Left kidney (tissue), 8 donors: ENCODE results near the gene KLHDC10. TPM values are rescaled to one million over a fixed set of nuclear protein-coding genes. Genes with fewer than 3 reads are reported as not detected.
"Not testable (repeated sequence)": the region's sequence is repeated elsewhere in the genome, so short reads cannot be mapped to it uniquely, and the experiment has no call there.

Experiments
- DNase-seq: peaks from one replicate; pipeline ENCODE4 v3.0.0-alpha.2; 2013
- long read RNA-seq, 8 donors: transcript quantifications; one replicate each; lab custom pipeline, GENCODE V29; 2026
- polyA plus RNA-seq: library from polyadenylated mRNA; unstranded; fragments of 120-200 nt; gene quantifications from one replicate; pipeline ENCODE4 v1.2.1, GENCODE V29; 2013; ENCODE audit not compliant: insufficient read length

The KLHDC10 gene, protein sequence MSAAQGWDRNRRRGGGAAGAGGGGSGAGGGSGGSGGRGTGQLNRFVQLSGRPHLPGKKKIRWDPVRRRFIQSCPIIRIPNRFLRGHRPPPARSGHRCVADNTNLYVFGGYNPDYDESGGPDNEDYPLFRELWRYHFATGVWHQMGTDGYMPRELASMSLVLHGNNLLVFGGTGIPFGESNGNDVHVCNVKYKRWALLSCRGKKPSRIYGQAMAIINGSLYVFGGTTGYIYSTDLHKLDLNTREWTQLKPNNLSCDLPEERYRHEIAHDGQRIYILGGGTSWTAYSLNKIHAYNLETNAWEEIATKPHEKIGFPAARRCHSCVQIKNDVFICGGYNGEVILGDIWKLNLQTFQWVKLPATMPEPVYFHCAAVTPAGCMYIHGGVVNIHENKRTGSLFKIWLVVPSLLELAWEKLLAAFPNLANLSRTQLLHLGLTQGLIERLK
- 63.9 TPM for polyA plus RNA-seq
- long read RNA-seq, donor 1, full-length matches to known transcripts = 7 of 7 reads
- long read RNA-seq, donor 1, partial matches to known transcripts = 0 of 7 reads
- long read RNA-seq, donor 1, other reads (novel, unspliced or antisense) = 0 of 7 reads
- long read RNA-seq, donor 2, full-length matches to known transcripts = 4 of 4 reads
- long read RNA-seq, donor 2, partial matches to known transcripts = 0 of 4 reads
- long read RNA-seq, donor 2, other reads (novel, unspliced or antisense) = 0 of 4 reads
- long read RNA-seq, donor 3 = 0 reads
- long read RNA-seq, donor 4 = 0 reads
- long read RNA-seq, donor 5, full-length matches to known transcripts = 3 of 3 reads
- long read RNA-seq, donor 5, partial matches to known transcripts = 0 of 3 reads
- long read RNA-seq, donor 5, other reads (novel, unspliced or antisense) = 0 of 3 reads
- long read RNA-seq, donor 6, full-length matches to known transcripts = 3 of 3 reads
- long read RNA-seq, donor 6, partial matches to known transcripts = 0 of 3 reads
- long read RNA-seq, donor 6, other reads (novel, unspliced or antisense) = 0 of 3 reads
- long read RNA-seq, donor 7, full-length matches to known transcripts = 6 of 62 reads
- long read RNA-seq, donor 7, partial matches to known transcripts = 56 of 62 reads
- long read RNA-seq, donor 7, other reads (novel, unspliced or antisense) = 0 of 62 reads
- long read RNA-seq, donor 8 = 0 reads

DNA sequence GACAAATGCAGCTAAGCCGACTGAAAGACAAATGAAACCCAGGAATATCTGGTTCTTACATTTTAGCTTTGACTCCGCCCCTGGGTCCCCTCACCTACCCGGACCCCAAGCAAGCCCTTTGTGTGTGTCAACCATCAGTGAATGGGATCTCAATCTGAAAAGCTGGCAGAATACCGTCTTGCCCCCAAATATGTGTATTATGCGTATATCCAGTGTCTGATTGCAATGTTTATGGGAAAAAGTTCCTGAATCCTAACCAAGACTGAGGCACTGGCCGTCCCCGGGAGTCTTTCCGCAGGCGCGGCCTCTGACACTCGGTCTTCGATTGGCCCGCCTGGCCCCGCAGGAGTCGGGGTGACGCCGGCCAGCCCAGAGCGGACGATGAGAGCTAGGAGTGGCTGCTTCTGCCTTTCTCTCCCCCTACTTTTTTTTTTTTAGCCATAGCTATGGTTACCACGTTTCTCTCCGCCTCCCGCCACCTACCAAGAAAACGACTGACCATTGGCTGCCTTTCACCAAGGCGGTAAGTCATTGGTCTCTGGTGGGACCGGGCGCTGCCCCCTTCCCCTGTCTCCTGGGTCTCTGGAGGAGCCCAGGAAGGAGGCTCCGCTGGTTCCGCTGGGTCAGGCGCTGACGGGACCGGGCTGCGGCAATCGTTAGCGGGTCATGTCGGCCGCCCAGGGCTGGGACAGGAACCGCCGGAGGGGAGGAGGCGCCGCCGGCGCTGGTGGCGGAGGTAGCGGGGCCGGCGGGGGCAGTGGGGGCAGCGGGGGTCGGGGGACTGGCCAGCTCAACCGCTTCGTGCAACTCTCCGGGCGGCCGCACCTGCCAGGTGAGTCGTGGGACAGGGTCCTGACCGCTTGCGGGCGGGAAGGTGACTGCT, at the start of gene KLHDC10:
Gene KLHDC10 (plus strand): TSS at position 557 of the 883 bp plus-strand sequence. CDS start 110 bp downstream, at position 667.
- peak; percentile 99 for DNase-seq

DNA sequence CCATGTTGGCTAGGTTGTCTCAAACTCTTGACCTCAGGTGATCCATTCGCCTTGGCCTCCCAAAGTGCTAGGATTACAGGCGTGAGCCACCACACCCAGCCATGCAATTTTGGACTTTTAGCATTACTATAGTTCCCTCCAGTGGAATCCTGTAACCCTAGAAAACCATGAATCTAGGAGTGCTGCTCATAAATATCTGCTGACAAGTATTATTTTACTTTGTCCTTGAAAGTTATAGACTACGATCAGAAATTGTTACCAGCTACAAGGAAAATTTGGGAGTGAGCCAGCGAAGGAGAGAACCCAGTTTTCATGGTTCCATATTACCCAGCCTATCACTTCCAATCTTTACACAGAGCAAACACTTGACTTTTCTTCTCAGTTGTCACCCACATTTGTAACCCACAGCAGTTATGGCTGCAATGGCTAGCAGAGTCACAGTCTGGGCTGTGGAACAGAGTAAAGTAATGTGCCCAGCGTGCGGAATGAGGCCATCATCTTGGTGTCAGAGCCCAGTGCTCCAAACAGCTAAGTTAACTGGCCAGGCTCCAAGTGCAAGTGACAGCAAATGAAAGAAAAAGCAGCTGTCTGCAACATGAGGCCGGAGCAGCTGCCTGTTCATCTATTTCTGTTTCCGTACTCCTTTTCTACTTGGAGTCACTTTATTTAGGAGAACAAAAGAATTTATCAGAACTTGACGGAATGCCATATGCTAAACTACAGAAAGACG, 49.1 kb upstream of the KLHDC10 start:
- DNase-seq = no peak

GRCh38 chr7:130022115-130022514, 48.2 kb upstream of the KLHDC10 start:
- DNase-seq = no peak

GRCh38 chr7:130022623-130023175, 47.6 kb upstream of the KLHDC10 start:
- DNase-seq = no peak

DNA sequence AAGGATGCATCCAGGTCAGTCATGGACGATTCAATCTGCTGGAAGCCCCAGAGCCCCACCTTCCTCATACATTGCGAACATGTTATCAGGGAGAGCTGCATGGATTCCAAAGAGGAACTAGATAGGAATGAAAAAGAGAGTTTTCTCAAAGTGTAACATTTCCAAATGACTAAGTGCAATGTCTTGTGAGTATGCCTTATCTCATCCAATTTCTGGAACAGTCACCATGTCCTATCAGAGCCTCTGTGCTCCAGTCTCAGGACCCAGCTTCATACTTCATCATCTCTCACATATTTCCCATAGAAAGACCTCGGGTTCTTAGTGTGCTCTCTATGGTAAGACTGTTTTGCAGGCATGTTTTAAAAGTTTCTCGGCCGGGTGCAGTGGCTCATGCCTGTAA, 45.9 kb upstream of the KLHDC10 start:
- DNase-seq = no peak

GRCh38 chr7:130032698-130033097, 37.6 kb upstream of the KLHDC10 start:
- DNase-seq = no peak

GRCh38 chr7:130037703-130038102, 32.6 kb upstream of the KLHDC10 start:
- no peak for DNase-seq

- DNase-seq = no peak
Observed at GRCh38 chr7:130040576-130040975, 29.8 kb upstream of the KLHDC10 start.

- DNase-seq = no peak
Observed at GRCh38 chr7:130047831-130048230, 22.5 kb upstream of the KLHDC10 start.

- no peak for DNase-seq
Observed at GRCh38 chr7:130048906-130049305, 21.4 kb upstream of the KLHDC10 start.

DNA sequence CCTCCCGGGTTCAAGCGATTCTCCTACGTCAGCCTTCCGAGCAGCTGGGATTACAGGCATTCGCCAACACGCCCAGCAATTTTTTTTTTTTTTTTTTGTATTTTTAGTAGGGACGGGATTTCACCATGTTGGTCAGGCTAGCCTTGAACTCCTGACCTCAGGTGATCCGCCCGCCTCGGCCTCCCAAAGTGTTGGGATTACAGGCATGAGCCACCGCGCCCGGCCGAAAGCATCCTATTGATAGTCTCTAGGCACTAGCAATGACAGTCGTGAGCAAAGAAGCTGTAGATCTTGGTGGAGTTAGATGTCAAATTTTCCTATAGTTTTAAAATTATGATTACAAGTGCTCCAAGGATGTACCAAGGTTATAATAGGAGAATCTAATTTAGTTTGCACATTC, 18.1 kb upstream of the KLHDC10 start:
- DNase-seq = not testable (repeated sequence)

- not testable (repeated sequence) for DNase-seq
Observed at GRCh38 chr7:130055198-130055597, 15.1 kb upstream of the KLHDC10 start.

GRCh38 chr7:130062246-130062645, 8.1 kb upstream of the KLHDC10 start:
- DNase-seq = no peak

GRCh38 chr7:130063036-130063435, 7.3 kb upstream of the KLHDC10 start:
- DNase-seq = peak; percentile 35

GRCh38 chr7:130064580-130064926, 5.8 kb upstream of the KLHDC10 start:
- DNase-seq = not testable (repeated sequence)

GRCh38 chr7:130065500-130066152, 4.7 kb upstream of the KLHDC10 start:
- DNase-seq = no peak

GRCh38 chr7:130069179-130069977, 956 bp upstream of the KLHDC10 start:
- peak; percentile 8 for DNase-seq

DNA sequence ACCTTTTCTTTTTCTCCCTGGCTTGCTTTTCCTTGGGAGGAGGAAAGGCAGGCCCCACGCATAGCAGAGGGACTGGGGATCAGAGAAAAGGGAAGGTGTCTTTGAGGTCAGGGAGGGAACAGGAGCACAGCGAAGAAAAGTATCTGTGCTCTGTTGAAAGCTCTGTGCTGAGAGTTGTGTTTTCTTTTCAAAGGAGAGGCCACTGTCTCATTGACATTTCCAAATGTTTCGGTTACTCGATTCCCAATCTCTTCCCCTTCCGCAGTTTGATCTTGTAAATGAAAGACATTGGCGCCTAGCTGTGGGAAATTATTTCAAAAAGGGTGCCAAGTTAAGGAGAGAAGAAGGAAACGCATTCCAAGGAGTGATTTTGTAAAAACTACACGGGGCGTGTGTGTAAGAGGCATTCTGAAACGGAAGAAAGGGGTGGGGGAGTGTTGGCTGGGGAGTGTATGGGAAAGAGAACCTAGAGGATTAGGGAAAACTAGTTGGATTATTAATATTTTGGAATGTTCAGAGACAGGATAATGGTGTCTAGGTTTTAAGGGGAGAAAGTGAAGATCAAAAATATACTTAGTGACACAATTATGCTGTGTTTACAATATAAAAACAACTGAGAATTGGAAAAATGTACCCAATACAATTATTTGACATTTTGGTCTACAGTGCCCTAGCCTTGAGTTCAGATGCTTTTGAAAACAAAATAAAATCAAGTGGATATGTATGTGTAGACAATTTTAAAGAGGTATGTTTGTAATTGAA, 708 bp downstream of the KLHDC10 start:
- peak; percentile 46 for DNase-seq
